ENCODE data around the gene NTN3. TPM values are rescaled to one million over a fixed set of nuclear protein-coding genes. Genes with fewer than 3 reads are reported as not detected.

The NTN3 gene
- polyA plus RNA-seq, 1 of the 3 experiments (the other 2 are of a cell fraction) = 0.28 TPM

- POLR2A ChIA-PET = no interaction called here
- Histone ChIP-seq H3K9ac (no peak overlapping the region), H3F3A (replicated peaks; ENCODE audit: insufficient read depth) (peaks cover 10% of the 10 kb centered on the region), H3K4me1 (ENCODE audit: control insufficient read depth in 1 of 2, insufficient read depth in 2 of 2, low read depth in 1 of 2, low read length in 1 of 2) (no peaks in the 10 kb centered on the region), H4K20me1 (ENCODE audit: insufficient read depth) (no peaks in the 10 kb centered on the region), H3K27me3 (ENCODE audit: insufficient read depth) (no peaks in the 10 kb centered on the region), H2AFZ (ENCODE audit: low read depth) (no peak overlapping the region), H3K9me3 (no peaks in the 10 kb centered on the region), H3K79me2 (ENCODE audit: insufficient read depth) (peaks cover 8% of the 10 kb centered on the region; the same call in 1 of the 2 replicates), H3K4me2 (no peak overlapping the region), H3K4me3 (ENCODE audit: low read depth in 2 of 2, low read length in 1 of 2) (no peak overlapping the region), H3K27ac (ENCODE audit: low read depth in 2 of 2, low read length in 1 of 2) (no peak overlapping the region), H3K9me2 (no peaks in the 10 kb centered on the region), H3K36me3 (replicated peaks in 1 of 2; ENCODE audit: control insufficient read depth in 1 of 2, insufficient read depth in 2 of 2, low read length in 1 of 2) (peaks cover 11 to 38% of the 10 kb centered on the region in 2 experiments)
- CTCF ChIA-PET = no interaction called here
- TF ChIP-seq RCOR1 (IDR thresholded peaks at IDR 0.05; ENCODE audit: low read length) (no peak), MXI1 (IDR thresholded peaks at IDR 0.05; ENCODE audit: low read depth, low read length) (no peak), SMC3 (IDR thresholded peaks at IDR 0.05; ENCODE audit: low read depth, low read length) (no peak), GABPA (IDR thresholded peaks at IDR 0.05; ENCODE audit: low read depth) (no peak), CHD2 (IDR thresholded peaks at IDR 0.05; ENCODE audit: low read length, partially characterized antibody) (no peak), FOXM1 (IDR thresholded peaks at IDR 0.05; ENCODE audit: low read depth) (no peak), MEF2A (IDR thresholded peaks at IDR 0.05; ENCODE audit: borderline replicate concordance, low read depth) (no peak)
- WGBS (ENCODE audit: low lambda C conversion rate) = 96% methylated on average over 13 of the region's 18 CpGs
- DNase-seq = no peak
Measured at GRCh38 chr16:2451851-2452320, 19.2 kb upstream of the NTN3 start.

- Histone ChIP-seq H3K4me3 (ENCODE audit: low read depth in 2 of 2, low read length in 1 of 2) (no peak overlapping the region), H2AFZ (ENCODE audit: low read depth) (no peak overlapping the region), H3K27me3 (ENCODE audit: insufficient read depth) (no peaks in the 10 kb centered on the region), H3K4me2 (no peak overlapping the region), H3K79me2 (ENCODE audit: insufficient read depth) (peaks cover 8% of the 10 kb centered on the region; the same call in 1 of the 2 replicates), H3F3A (replicated peaks; ENCODE audit: insufficient read depth) (peaks cover 17% of the 10 kb centered on the region), H3K9ac (no peak overlapping the region), H3K4me1 (ENCODE audit: control insufficient read depth in 1 of 2, insufficient read depth in 2 of 2, low read depth in 1 of 2, low read length in 1 of 2) (no peaks in the 10 kb centered on the region), H3K36me3 (replicated peaks in 1 of 2; ENCODE audit: control insufficient read depth in 1 of 2, insufficient read depth in 2 of 2, low read length in 1 of 2) (peaks cover 8 to 40% of the 10 kb centered on the region in 2 experiments), H3K27ac (ENCODE audit: low read depth in 2 of 2, low read length in 1 of 2) (no peak overlapping the region), H3K9me2 (no peaks in the 10 kb centered on the region), H3K9me3 (no peaks in the 10 kb centered on the region), H4K20me1 (ENCODE audit: insufficient read depth) (no peaks in the 10 kb centered on the region)
- DNase-seq = no peak
- CTCF ChIA-PET = no interaction called here
- TF ChIP-seq RAD21 (IDR thresholded peaks at IDR 0.05; ENCODE audit: low read length) = no peak
- no peak for TF ChIP-seq IRF3 (IDR thresholded peaks at IDR 0.05; ENCODE audit: low read depth, low read length)
- no peak for TF ChIP-seq SIN3A (IDR thresholded peaks at IDR 0.05; ENCODE audit: borderline replicate concordance, low read depth, low read length)
- TF ChIP-seq USF2 (IDR thresholded peaks at IDR 0.05; ENCODE audit: borderline replicate concordance, low read depth, low read length) = no peak
- TF ChIP-seq FOXM1 (IDR thresholded peaks at IDR 0.05; ENCODE audit: low read depth) = no peak
- TF ChIP-seq GABPA (IDR thresholded peaks at IDR 0.05; ENCODE audit: low read depth) = no peak
- TF ChIP-seq EP300 (IDR thresholded peaks at IDR 0.05; ENCODE audit: borderline replicate concordance in 1 of 2, low read depth in 1 of 2, low read length in 1 of 2) = no peak
- no peak for TF ChIP-seq NFIC (IDR thresholded peaks at IDR 0.05; ENCODE audit: borderline replicate concordance)
- TF ChIP-seq MXI1 (IDR thresholded peaks at IDR 0.05; ENCODE audit: low read depth, low read length) = no peak
- no peak for TF ChIP-seq JUND (IDR thresholded peaks at IDR 0.05)
- TF ChIP-seq TCF12 (IDR thresholded peaks at IDR 0.05) = no peak
- no peak for TF ChIP-seq NRF1 (IDR thresholded peaks at IDR 0.05; ENCODE audit: low read depth, low read length)
- TF ChIP-seq POLR2AphosphoS5 (IDR thresholded peaks at IDR 0.05; ENCODE audit: low read depth, low read length) = no peak
- TF ChIP-seq MEF2A (IDR thresholded peaks at IDR 0.05; ENCODE audit: borderline replicate concordance, low read depth) = no peak
- TF ChIP-seq ZBTB33 (IDR thresholded peaks at IDR 0.05; ENCODE audit: borderline replicate concordance, low read depth) = no peak
- TF ChIP-seq TEAD4 (IDR thresholded peaks at IDR 0.05; ENCODE audit: borderline replicate concordance, insufficient read depth) = no peak
- no peak for TF ChIP-seq RFX5 (IDR thresholded peaks at IDR 0.05; ENCODE audit: low read length)
- no peak for TF ChIP-seq RCOR1 (IDR thresholded peaks at IDR 0.05; ENCODE audit: low read length)
- TF ChIP-seq EZH2phosphoT487 (IDR thresholded peaks at IDR 0.05; ENCODE audit: borderline replicate concordance, low read depth) = no peak
- TF ChIP-seq YY1 (IDR thresholded peaks at IDR 0.05; ENCODE audit: low read depth) = no peak
- POLR2A ChIA-PET = no interaction called here
- WGBS (ENCODE audit: low lambda C conversion rate) = 91% methylated on average over 8 of the region's 8 CpGs
Measured at GRCh38 chr16:2452650-2453049, 18.4 kb upstream of the NTN3 start.
